H1 (cell line): Measurements from ENCODE around the gene CCDC92B. TPM values are rescaled to one million over a fixed set of nuclear protein-coding genes. Genes with fewer than 3 reads are reported as not detected.

Experiments
- CHD2 ChIP-seq: IDR thresholded peaks from 2 replicates; pipeline ENCODE4 v1.6.1; 2012; ENCODE audit warnings: low read length, improper control_type of control experiment
- CHD7 ChIP-seq: fragments of 300-600 bp; sonication (generic); IDR thresholded peaks from 2 replicates; pipeline ENCODE4 v1.7.1; 2012; ENCODE audit warnings: low read length, moderate library complexity, mild to moderate bottlenecking, inconsistent platforms; ENCODE audit not compliant: insufficient replicate concordance
- POLR2AphosphoS5 ChIP-seq: IDR thresholded peaks from 2 replicates; pipeline ENCODE4 v1.6.1; 2011; ENCODE audit warnings: low read depth, low read length
- SIN3A ChIP-seq, 2 experiments: IDR thresholded peaks in 1 of 2; conservative IDR thresholded peaks in 1 of 2; 2 replicates each; pipeline ENCODE4 v1.6.1; 2011 to 2012; ENCODE audit warnings: low read length in 2 of 2, improper control_type of control experiment in 1 of 2, low read depth in 1 of 2, mild to moderate bottlenecking in 1 of 2
- SP4 ChIP-seq: IDR thresholded peaks from 2 replicates; pipeline ENCODE4 v1.6.1; 2012; ENCODE audit warnings: low read length, inconsistent platforms
- TAF7 ChIP-seq: optimal IDR thresholded peaks from 2 replicates; pipeline ENCODE3; 2011; ENCODE audit warnings: low read depth, mild to moderate bottlenecking, inconsistent platforms, low read length, moderate library complexity, borderline replicate concordance
- polyA plus RNA-seq, 7 experiments: library from polyadenylated mRNA; depleted of rRNA in 3 of 7; stranded (reverse) in 5 of 7; unstranded in 2 of 7; fragments of >200 nt in 5 of 7; fragments of 200-250 nt in 2 of 7; gene quantifications; 1 replicate in 5 of 7; 2 replicates in 1 of 7; 4 replicates in 1 of 7; pipeline versions ENCODE4 v1.2.1 to v1.2.3, GENCODE V29; 2011 to 2013; ENCODE audit warnings: missing spikeins in 2 of 7, mixed read lengths in 2 of 7
- total RNA-seq: library from RNA; stranded (reverse); fragmentation: NEBNext Ultra II Directional; extraction: Animal tissue kit (Norgen Biotek cat#: 25700); gene quantifications from 2 replicates; pipeline ENCODE4 v1.2.1, GENCODE V29; 2021

Gene CCDC92B
- total and polyA plus RNA-seq, 2 of the 8 experiments (the other 6 are each of a cell fraction or from before 2014, with no cell fraction given) = 5.5 to 12.1 TPM

DNA sequence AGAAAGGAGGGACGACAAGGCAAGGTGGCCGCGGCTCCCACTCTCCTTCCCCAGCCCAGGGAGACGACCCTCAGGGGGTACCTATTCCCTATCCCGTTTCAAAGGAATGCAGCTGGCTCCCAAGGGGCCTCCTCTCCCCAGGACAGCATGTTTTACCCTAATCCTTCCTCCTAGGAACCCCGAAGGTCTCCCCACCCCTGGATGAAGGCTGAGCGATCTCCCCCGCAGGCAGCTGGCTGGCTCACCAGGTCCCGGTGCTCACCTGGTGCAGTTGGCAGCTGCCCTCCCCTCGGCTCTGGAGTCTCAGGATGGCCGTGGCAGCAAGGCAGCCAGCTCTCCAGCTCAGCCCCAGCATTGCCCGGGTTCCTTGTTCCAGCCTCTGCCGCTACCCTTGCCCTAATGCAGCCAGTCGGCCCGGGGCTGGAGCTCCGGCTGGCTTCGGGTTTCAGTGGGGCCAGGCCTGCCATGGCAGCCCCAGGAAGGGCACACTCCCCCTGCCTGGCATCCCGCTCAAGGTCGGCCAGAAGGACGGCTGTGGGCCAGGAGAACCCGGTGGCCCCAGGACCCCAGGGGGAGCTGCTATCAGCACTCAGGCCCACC, 42.4 kb downstream of the CCDC92B start (continued):
- TF ChIP-seq CHD7 (no peak), SIN3A (conservative IDR thresholded peaks at IDR 0.05 in 1 of 2, IDR thresholded peaks at IDR 0.05 in 1 of 2; ENCODE audit: low read depth in 1 of 2, low read length in 2 of 2) (no peak), TAF7 (no peak), SP4 (no peak), POLR2AphosphoS5 (no peak), CHD2 (no peak)
